Activated T-cell treated with anti-CD3 and anti-CD28 coated beads for 1 hour (primary cell): Measurements from ENCODE around the gene KLHL29.

Experiments
- DNase-seq: peaks from one replicate; pipeline ENCODE4 v3.0.0-alpha.2; 2020; ENCODE audit warnings: low read depth

The KLHL29 gene

DNA sequence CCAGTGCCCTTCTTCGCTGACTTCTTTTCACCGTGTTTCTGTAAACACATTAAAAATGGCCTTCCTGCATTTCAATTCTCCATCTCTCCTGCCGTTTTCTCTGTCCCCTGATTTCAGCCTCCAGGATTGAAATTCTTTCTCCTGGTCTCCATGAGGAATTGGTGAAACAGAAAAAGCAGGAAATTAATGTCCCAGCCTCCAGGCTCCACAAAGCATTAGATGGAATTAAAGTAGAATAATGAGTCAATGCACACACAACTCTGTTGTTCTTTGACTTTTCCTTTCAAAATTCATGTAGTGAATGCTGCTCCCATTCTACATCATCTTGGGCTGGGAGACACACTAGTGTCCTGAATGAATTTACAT, 209.5 kb downstream of the KLHL29 start:
- DNase-seq = no peak

DNA sequence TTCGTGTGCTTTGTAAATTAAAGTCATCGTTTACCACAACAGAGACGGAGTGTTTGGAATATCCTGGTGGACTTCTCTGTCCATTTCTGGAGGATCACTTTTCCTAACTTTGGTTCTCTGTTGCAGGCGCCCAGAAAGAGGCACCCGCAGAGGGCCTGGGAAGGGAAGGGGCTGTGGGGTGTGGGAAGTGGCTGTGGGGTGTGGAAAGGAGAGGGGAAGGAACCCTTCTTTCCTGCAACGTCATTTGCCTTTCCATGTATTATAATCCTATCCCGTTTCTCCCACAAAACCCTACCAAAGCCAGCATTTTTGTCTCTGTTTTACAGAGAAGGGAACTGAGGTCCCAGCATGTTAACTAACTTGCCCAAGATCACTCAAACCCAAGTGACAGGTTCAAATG, 210.0 kb downstream of the KLHL29 start:
- DNase-seq = no peak

DNA sequence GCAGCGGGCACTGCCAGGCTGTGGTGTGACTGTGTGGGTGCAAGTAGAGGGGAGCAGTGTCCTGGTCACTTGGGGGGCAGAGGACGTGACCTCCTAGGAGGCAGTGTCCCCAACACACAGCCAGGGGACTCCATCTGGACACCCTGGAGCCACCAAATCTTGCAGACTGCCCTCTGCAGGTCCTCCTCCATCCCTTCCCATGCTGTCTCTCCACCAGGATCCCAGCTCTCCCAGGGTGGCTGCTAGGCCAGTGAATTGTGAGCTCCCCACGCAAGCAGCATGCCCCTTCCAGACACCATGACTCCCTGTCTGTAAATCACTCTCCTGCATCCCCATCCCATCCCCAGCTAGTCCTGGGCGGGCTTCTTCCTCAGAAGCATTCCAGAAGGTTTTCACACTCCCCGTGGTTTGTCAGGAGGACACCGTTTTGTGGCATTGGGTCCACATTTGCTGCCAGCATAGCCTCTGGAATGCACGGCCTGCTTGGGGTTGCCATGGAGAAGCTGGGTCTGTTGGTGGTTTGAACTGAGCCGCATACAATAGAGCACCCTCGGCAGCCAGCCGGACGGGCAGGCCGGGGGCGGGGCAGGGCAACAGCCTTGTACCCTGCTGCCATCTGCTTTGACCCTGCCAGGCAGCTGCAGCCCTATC, 210.7 kb downstream of the KLHL29 start:
- DNase-seq = no peak

DNA sequence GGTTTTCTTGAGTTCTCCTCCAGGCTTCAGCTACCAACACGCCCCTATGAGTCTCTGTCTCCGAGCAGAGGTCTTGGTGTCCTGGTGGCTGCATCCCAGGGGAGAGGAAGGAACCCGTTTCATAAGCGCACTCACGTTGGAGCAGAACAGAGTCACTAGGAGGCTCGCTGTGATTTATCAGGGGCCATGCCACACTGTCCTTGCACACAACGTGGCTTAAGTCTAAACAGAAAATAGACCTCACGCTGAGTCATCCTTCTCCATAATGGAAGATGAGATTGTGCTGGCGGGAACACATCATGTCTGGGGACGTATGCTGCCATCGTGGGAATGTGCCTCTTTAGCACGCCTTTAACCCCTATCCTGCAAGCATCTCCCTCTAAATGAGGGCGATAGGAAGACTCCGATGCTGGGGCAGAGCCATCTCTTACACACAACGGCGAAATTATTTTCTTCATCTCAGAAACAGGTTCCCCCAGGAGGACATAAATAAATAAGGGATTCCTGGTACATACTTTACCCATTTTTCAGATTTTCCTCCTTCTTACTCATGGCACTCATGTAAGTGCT, 211.4 kb downstream of the KLHL29 start:
- no peak for DNase-seq

DNA sequence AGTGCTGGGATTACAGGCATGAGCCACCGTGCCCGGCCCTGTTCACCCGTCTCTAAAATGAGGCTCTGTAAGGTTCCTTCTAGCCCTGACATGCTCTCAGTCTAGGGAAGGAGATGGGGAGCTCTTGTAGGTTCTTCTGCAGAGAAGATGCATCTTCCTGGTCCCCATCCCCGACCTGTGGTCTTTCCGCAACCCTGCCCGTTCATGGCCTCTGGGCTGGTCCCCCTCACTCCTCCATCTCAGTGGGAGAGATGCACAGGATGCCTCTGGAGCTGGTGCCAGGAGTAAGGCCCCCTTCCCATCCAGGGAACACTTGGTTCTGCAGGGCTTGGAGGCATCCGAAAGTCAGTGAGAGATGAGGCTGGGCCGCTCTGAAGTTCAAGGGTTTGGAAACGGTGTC, 212.7 kb downstream of the KLHL29 start:
- DNase-seq = no peak

DNA sequence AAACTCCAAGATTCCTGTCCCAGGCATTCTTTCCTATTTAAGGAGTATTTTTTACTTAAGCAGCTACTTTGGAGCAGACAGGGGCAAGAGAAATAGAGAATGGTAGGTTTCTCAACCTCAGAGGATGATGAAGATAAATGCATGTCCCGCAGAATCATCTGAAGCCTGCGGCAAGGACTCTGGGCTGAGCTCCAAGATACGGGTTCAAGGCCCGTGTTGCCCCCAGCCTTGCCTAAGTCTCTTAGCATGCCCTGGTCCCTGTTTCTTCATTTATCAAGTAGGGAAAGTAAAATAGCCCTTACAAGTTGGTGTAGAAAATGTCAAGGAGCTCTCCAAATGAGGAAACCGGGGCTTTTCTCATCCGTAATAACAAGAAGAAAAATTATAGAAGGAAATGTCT, 214.0 kb downstream of the KLHL29 start:
- DNase-seq = no peak

DNA sequence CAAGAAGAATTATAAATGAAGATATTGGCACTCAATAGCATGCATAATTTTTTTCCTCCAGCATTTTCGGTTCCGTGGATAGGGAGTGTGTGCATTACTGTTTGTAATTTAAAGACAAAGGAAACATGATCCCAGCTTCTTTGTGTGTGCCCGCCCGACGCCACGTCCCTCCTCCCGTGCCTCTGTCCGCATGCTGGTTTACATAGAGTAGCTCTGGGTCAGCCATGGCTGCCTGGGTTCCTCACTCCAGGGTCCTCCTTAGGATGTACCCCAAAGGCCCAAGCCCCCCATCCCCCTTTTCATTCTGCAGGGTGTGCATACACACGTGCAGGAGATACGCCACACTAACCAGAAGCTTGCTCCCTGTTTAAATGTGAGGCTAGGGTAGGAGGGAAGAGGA, 214.7 kb downstream of the KLHL29 start:
- no peak for DNase-seq

DNA sequence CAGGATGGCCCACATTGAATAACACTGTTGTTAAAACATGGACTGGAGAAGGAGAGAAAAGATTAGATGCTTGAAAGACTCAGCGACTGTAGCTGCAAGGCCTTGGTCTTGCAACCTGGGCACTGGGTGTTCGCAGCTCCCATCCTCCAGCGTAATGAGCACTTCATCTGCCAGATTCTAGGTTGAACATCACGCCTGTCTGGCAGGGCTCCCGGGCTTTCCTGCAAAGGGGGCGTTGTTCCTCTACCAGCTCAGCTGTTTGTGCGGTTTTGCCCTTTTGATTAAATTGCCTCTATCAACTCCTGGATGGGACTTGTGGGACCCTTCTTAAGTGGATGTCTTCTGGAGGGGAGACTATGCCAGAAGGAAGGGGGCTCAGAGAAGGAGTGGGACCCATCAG, 215.4 kb downstream of the KLHL29 start:
- no peak for DNase-seq

DNA sequence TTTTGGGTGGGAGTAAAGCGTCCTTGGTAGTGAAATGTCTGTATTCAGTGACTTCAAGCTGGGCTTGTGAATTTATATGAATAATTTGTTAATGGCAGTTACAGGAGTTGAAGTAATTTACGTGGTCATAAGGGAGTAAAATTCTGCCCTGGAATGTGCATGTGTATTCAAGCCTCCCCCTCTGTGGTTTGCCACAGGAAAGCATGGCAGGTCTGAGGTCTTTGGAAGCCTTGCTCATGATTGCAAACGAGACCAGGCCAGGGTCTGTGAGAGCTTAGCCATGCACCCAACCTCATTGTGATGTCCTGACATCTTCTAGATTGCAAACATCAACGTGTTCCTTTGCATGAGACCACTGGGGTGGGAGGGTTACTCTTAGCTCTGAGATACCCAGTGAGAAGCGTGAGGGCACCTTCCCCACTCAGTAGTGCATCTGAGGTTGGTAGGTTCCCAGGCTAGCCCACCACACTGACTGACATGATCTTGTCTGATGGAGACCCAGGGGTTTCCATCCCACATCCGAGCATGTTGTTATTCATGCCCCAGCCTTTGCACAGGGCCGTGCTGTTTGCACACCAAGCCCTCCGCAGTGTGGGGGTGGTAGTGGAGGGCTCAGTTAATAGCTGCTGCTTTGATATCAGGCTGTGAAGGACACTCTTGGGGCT, 216.5 kb downstream of the KLHL29 start:
- no peak for DNase-seq

DNA sequence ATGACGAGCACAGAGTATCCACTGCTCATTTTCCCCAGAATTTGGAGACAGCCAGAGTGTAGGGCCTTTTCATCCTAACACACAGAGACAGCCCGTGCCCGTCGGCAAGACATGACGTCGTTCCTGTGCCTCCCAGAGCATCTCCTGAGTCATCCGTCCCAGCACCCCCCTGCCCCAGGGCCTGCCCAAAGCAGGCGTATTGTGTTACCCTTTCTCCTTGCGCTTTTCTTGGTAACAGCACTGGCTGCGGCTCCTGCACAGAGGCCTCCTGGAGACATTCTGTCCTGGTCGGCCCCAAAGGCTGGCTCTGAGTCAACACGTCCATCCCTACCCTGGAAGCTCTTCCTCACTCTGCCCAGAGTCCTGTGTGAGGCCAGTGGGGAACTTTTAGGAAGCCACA, 217.1 kb downstream of the KLHL29 start:
- DNase-seq = no peak

DNA sequence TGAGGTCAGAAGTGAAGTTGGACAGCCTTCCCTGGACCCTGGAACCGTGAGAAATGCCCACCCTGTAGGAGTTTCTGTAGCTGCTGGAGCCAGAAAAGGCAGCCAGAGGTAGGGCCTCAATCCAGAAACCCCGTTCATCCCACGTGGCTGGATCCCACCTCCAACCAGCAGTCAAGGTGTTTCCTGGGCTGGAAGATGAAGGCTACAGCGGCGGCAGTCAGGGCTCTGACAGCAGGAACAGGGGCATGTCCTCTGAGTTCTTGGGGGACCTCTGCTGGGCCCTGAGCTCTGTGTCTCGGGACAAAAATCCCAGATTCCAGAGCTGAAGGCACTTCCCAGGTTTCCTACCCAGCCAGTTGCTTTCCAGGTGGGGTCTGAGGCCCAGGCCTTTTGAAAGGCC, 218.2 kb downstream of the KLHL29 start:
- DNase-seq = no peak

DNA sequence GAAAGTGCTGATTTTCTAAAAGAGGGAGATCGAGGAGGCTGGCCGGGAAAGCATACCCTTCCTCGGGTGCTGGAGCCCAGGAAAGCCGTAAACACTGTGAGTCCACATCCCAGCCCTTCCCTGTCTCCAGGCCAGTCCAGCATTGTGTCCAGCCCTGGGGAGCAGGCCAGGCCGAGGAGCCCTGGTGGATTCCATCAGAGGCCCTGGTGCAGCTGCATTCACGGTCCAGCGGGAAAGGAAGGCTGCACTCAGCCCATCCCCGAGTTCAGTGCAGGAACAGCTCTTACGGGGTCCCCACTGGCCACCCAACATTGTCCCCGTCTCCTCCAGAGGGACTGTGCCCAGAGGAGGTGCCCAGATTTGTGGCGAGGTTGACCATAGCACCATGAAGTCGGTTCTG, 218.6 kb downstream of the KLHL29 start:
- no peak for DNase-seq

DNA sequence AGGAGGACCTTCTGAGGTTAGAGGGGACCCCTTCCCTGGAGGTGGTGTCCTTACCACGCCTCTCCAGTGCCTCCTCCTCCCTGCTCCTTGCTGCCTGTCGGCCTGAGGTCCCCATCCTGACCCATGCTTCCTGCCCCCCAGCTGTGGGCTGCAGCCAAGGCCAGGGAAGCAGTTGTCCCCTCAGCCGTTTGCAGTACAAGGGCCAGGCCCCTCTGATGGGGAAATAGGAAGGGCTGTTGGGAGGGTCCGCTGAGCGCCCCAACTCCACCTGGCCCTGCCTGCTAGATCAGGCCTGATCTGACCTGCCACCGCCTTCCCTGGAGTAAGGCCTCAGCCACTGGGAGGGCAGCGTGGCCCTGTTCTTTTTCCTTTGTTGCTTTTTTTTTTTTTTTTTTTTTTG, 219.8 kb downstream of the KLHL29 start:
- no peak for DNase-seq

DNA sequence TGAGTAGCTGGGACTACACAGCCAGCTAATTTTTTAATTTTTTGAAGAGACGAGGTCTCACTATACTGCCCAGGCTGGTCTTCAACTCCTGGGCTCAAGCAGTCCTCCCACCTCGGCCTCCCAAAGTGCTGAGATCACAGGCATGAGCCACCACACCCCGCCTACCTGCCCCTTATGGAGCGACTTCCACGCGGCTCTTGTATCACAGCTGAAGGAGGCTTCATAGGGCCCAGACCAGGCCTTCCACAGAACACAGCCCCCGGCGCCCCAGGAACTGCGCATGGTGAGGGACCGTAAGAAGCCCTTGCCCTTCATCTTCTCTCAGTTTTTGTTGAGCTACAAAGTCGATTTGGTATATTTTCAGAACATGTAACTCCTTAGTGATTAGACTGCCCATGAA, 220.3 kb downstream of the KLHL29 start:
- no peak for DNase-seq

DNA sequence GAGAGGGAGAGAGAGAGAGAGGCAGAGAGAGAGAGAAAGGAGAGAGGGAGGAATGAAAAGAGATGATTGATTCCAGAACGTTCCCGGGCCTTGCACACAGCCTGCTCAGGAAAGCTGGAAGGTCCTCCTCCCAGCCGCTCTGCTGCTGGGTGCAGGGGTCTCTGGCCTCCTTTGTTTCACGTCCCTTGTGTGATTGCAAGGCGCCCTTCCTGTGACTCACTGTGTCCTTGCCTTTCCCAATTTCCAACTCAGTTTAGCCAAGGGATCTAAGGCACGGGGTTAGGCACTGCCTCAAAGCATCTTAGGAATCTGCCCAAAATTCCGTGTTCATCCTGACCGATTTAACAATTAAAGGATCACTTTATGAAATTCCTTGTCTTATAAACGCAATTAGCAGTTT, 221.2 kb downstream of the KLHL29 start:
- no peak for DNase-seq

DNA sequence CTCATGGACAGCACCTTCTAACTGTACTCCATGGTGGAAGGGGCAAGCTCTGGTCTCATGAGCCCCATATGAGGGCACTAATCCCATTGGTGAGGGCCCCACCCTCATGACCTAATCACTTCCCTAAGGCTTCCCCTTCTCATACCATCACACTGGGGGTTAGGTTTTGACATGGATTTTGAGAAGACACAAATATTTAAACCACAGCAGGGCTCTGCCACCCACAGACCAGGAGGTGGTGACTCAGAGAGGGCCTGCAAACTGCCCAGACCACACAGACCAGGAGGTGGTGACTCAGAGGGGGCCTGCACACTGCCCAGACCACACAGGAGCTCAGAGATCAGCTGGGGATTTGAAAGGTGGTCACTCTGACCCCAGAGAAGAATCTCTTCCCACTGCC, 222.0 kb downstream of the KLHL29 start:
- DNase-seq = no peak

DNA sequence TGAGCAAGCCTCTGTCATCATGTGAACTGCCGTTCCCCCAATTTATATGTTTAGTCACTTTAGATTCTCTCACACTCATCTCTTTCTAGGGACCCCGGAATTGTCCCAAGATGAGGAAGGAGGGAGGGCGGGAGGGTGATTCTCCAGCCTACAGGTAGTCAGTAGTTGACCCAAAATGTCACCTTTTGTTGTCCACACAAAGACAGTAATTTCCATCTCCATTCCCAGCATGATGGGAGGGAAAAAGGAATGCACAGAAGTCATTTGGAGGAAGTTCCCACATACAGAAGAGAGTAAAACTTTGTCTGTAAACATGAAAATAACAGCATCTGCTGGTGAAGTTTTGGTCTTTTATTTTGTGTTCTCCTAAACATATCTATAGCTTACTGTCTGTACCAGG, 222.9 kb downstream of the KLHL29 start:
- no peak for DNase-seq

DNA sequence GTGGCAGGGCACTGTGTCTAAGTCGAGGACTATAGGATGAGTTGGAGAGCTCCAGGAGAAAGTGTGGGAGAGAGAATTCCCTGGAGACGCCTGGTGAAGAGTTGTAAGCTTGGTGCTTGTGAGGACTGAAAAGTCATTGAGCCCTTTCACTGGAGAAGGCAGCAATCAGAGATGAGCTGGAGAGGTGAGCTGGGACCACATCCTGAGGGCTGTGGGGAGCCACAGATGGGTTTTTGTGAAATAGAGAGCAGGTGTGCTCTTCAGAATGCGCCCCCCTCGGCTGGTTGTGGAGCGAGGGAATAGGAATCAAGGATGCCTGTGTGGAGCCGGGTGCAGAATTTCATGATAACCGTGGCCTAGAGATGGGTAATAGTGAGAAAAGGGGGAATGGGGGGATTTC, 224.3 kb downstream of the KLHL29 start:
- DNase-seq = no peak

DNA sequence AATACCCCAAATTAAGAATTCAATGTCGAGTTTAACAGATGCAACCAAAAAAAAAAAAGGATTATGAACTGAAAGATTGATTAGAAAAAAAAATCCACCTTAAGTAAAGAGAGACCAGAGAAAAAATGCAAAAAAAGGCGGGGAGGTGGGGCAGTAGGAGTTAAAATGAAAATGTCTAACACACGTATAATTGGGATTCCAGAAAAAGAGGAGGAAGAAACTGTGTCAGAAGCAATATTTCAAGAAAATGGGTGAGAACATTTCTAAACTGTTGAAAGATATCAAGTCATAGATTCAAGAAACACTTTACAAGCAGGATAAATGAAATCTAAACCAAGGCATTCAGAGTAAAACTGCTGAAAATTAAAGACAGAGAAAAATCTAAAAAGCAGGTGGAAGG, 226.9 kb downstream of the KLHL29 start:
- DNase-seq = no peak

DNA sequence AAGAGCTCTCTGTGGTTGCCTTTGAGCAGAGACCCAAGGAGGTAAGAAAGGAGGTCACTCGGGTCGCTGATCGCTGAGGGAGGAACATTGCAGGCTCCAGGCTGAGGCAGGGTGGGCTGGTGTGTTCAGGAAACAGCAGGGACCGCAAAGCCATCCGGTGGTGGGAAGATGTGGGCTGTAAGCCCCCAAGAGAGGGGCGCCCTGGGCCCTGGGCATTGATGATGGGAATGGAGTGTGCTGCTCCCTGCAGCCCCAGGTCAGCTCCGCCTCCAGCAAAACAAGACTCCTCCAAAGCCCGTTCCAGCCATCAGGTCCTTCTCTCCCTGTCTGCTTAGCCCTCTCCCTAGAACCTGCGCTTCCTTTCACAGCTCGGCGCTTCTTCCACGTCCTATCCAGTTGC, 229.7 kb downstream of the KLHL29 start:
- no peak for DNase-seq

DNA sequence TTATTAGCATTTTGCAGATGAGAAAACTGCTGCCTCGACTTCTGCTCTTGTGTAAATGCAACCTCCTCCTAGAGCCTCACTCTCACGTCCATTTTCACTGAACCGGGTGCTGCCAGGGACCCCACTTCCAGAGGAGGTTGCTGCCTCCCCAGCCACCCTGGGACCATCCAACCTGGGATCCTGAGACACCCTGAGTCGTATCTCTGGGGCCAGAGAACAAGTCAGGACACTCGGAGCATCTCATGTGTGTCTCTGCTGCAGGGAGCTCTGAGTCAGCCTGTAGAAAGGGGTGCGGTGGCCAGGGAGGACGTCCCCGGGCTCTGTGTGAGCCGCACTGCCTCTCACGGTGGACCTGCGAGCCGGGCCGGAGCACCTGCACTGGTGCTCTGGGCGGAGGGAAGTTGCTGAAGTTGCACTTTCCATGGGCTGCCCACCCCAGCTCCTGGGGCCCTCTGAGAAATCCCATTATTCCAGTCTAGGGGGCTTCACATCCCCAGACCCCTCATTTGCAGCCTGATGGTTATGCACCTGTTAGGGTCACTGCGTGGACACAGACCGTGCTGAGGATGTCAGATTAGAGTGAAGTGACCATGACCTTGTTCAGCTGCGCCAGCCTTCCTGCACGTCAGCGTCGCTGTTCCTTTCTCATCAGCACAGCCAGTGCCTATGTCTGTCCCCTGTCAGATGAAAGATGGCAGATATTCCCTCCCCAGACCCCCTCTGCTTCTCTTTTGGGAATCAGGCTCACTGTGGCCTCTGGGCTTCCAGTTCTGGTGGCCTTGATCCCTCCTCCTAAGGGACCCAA, 230.4 kb downstream of the KLHL29 start:
- DNase-seq = no peak

DNA sequence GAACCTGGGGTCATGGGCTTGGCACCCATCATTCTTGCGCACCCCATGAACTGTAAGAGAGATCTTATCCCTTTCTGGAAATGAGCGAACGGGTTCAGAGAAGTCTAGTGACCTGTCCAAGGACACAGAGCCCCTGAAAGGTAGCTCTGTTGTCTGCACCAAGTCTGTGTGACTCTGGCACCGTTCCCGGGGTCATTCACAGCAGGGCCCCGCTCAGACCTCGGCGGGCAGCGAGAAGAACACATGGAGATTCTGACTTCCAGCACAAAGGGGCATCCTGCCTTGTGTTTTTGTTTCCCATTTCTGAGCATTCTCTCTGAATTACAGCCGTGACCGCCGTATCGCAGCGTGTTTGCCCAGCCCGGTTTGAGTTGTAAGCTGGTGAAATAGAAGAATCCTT, 231.7 kb downstream of the KLHL29 start:
- no peak for DNase-seq

DNA sequence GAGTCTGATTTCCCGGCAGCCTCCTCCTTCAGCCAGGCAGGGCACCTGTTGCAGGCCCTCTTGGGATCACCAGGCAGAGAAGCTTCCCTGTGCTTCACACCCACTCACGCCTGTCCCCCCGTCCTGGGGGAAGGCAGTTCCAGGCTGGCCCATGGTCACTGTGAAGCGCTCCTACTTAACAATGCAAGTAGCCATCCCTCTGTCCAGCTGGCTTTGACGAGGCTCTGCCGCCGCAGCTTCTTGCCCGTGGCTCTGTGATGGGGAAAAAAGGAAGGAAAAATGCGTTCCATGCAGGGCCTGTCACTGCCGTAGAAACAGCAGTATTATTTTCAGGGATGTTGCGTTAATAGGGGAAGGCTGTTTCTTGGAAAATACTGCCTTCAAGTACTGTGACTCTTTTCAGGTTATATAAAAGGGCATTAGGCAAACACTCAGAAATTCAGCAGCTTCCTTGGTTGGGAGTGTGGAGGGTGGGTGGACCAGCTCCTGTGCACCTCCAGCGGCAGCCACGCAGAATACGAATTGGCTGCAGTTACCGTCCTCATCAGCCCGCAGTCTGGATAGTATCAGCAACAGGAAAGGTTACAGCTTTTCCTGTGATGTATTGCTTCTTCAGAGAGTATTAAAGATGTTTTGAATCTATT, 232.3 kb downstream of the KLHL29 start:
- no peak for DNase-seq
